ENCODE data around the gene DOCK7.
"Not testable (repeated sequence)": the region's sequence is repeated elsewhere in the genome, so short reads cannot be mapped to it uniquely, and the experiment has no call there.

DOCK7 gene

GRCh38 chr1:62691062-62691844 is 3.1 kb upstream of the DOCK7 start:
- no peak for DNase-seq (ENCODE audit: low read depth in 4 of 4, low spot score in 1 of 4)

- DNase-seq (ENCODE audit: low read depth in 4 of 4, low spot score in 1 of 4), result no peak
Observed at GRCh38 chr1:62689524-62689923, 1.3 kb upstream of the DOCK7 start.

- no peak for DNase-seq (ENCODE audit: low read depth in 4 of 4, low spot score in 1 of 4)
Observed at GRCh38 chr1:62688687-62689085, 500 bp upstream of the DOCK7 start.

GRCh38 chr1:62687421-62687902 is 724 bp downstream of the DOCK7 start:
- peak in 1 of 4 experiments; percentile 8 for DNase-seq (ENCODE audit: low read depth in 4 of 4, low spot score in 1 of 4)

- no peak for DNase-seq (ENCODE audit: low read depth in 4 of 4, low spot score in 1 of 4)
Observed at GRCh38 chr1:62686822-62687221, 1.4 kb downstream of the DOCK7 start.

- no peak for DNase-seq (ENCODE audit: low read depth in 4 of 4, low spot score in 1 of 4)
Observed at GRCh38 chr1:62685431-62685859, 2.7 kb downstream of the DOCK7 start.

- no peak for DNase-seq (ENCODE audit: low read depth in 4 of 4, low spot score in 1 of 4)
Observed at GRCh38 chr1:62682531-62682930, 5.7 kb downstream of the DOCK7 start.

GRCh38 chr1:62680992-62681391 is 7.2 kb downstream of the DOCK7 start:
- not testable (repeated sequence) for DNase-seq (ENCODE audit: low read depth in 4 of 4, low spot score in 1 of 4)

- not testable (repeated sequence) for DNase-seq (ENCODE audit: low read depth in 4 of 4, low spot score in 1 of 4)
Observed at GRCh38 chr1:62677822-62678221, 10.4 kb downstream of the DOCK7 start.

GRCh38 chr1:62676611-62677356 is 11.4 kb downstream of the DOCK7 start:
- no peak for DNase-seq (ENCODE audit: low read depth in 4 of 4, low spot score in 1 of 4)

GRCh38 chr1:62673629-62674028 is 14.6 kb downstream of the DOCK7 start:
- DNase-seq (ENCODE audit: low read depth in 4 of 4, low spot score in 1 of 4), result no peak

GRCh38 chr1:62672029-62672428 is 16.2 kb downstream of the DOCK7 start:
- DNase-seq (ENCODE audit: low read depth in 4 of 4, low spot score in 1 of 4), result no peak

GRCh38 chr1:62654744-62655143 is 33.4 kb downstream of the DOCK7 start:
- DNase-seq (ENCODE audit: low read depth in 4 of 4, low spot score in 1 of 4), result no peak

- DNase-seq (ENCODE audit: low read depth in 4 of 4, low spot score in 1 of 4), result no peak
Observed at GRCh38 chr1:62652387-62652786, 35.8 kb downstream of the DOCK7 start.

GRCh38 chr1:62643283-62643682 is 44.9 kb downstream of the DOCK7 start:
- no peak for DNase-seq (ENCODE audit: low read depth in 4 of 4, low spot score in 1 of 4)

- DNase-seq (ENCODE audit: low read depth in 4 of 4, low spot score in 1 of 4), result no peak
Observed at GRCh38 chr1:62637392-62638105, 50.6 kb downstream of the DOCK7 start.

- DNase-seq (ENCODE audit: low read depth in 4 of 4, low spot score in 1 of 4), result no peak
Observed at GRCh38 chr1:62628506-62628905, 59.7 kb downstream of the DOCK7 start.

GRCh38 chr1:62625415-62625814 is 62.8 kb downstream of the DOCK7 start:
- no peak for DNase-seq (ENCODE audit: low read depth in 4 of 4, low spot score in 1 of 4)

- DNase-seq (ENCODE audit: low read depth in 4 of 4, low spot score in 1 of 4), result no peak
Observed at GRCh38 chr1:62621907-62622306, 66.3 kb downstream of the DOCK7 start.

- DNase-seq (ENCODE audit: low read depth in 4 of 4, low spot score in 1 of 4), result no peak
Observed at GRCh38 chr1:62613890-62614289, 74.3 kb downstream of the DOCK7 start.

GRCh38 chr1:62613325-62613727 is 74.9 kb downstream of the DOCK7 start:
- no peak for DNase-seq (ENCODE audit: low read depth in 4 of 4, low spot score in 1 of 4)

GRCh38 chr1:62612770-62613169 is 75.4 kb downstream of the DOCK7 start:
- DNase-seq (ENCODE audit: low read depth in 4 of 4, low spot score in 1 of 4), result no peak

All from stimulated activated CD4-positive, alpha-beta T cell treated with anti-CD3 and anti-CD28 coated beads, Interleukin-1b, Interleukin-23, amount 100 ng/mL, for 24 hours (primary cell).